Endothelial cell of umbilical vein (primary cell): Measurements from ENCODE around the gene AVL9. TPM values are rescaled to one million over a fixed set of nuclear protein-coding genes. Genes with fewer than 3 reads are reported as not detected.

Experiments used
- BruUV-seq: library from RNA; stranded (reverse); fragments of 400-500 nt; replicated peaks from 2 replicates; lab custom pipeline; 2021; lab: Mats Ljungman, UMichigan
- CTCF ChIA-PET: fragments of 300-600, 350-600 bp; sonication (Branson Sonifier 250); formaldehyde crosslinking; loops from one replicate; lab custom pipeline; 2021; ENCODE audit warnings: antibody characterized with exemption, inconsistent platforms; lab: Charles Lee
- POLR2A ChIA-PET: fragments of 300-600, 350-600 bp; sonication (Branson Sonifier 250); formaldehyde crosslinking; loops from one replicate; lab custom pipeline; 2021; ENCODE audit warnings: antibody characterized with exemption, inconsistent platforms; lab: Charles Lee
- DNase-seq: peaks from one replicate; pipeline ENCODE4 v3.0.0-alpha.2; 2011; ENCODE audit warnings: low read depth, low spot score
- FAIRE-seq: peaks from 2 replicates; lab custom pipeline; 2011; peaks lifted over from hg19 to GRCh38; lab: Jason Lieb, UNC
- H2AFZ ChIP-seq: 2 replicates; pipeline ENCODE4 v1.6.0; 2012; ENCODE audit warnings: low read depth, low read length, control low read depth, inconsistent platforms
- H3K27ac ChIP-seq: 2 replicates; pipeline ENCODE4 v1.5.1; 2011; ENCODE audit warnings: low read depth, mild to moderate bottlenecking, control low read depth, low read length, moderate library complexity; ENCODE audit not compliant: insufficient read depth
- H3K27me3 ChIP-seq, 2 experiments: 2 replicates each; pipeline versions ENCODE4 v1.6.0 to v1.6.1; 2011; ENCODE audit warnings: low read length in 2 of 2, mixed read lengths in 1 of 2; ENCODE audit not compliant: control insufficient read depth in 2 of 2, insufficient read depth in 2 of 2
- H3K36me3 ChIP-seq, 2 experiments: 2 replicates in 1 of 2; 3 replicates in 1 of 2; pipeline ENCODE4 v1.5.1; 2011; ENCODE audit warnings: low read length in 2 of 2, mild to moderate bottlenecking in 1 of 2, moderate library complexity in 1 of 2; ENCODE audit not compliant: control insufficient read depth in 2 of 2, insufficient read depth in 2 of 2; ENCODE audit errors: extremely low read depth in 1 of 2
- H3K4me1 ChIP-seq: 3 replicates; pipeline ENCODE4 v1.5.1; 2011; ENCODE audit warnings: mild to moderate bottlenecking, low read length; ENCODE audit not compliant: control insufficient read depth, insufficient read depth; ENCODE audit errors: extremely low read depth
- H3K4me2 ChIP-seq: 2 replicates; pipeline ENCODE4 v1.6.1; 2011; ENCODE audit warnings: low read length, control low read depth, mixed read lengths; ENCODE audit not compliant: insufficient read depth
- H3K4me3 ChIP-seq, 3 experiments: fragments of 200-600 bp in 1 of 3; sonication (generic), shearing (Covaris generic) in 1 of 3; replicated peaks in 1 of 3; 2 replicates each; pipeline ENCODE4 v1.5.1; 2011 to 2016; ENCODE audit warnings: control low read depth in 3 of 3, low read length in 3 of 3, mild to moderate bottlenecking in 2 of 3, inconsistent platforms in 1 of 3, low read depth in 1 of 3, moderate library complexity in 1 of 3; ENCODE audit not compliant: insufficient read depth in 1 of 3
- H3K79me2 ChIP-seq: 2 replicates; pipeline ENCODE4 v1.6.0; 2012; ENCODE audit warnings: low read length, inconsistent platforms; ENCODE audit not compliant: control insufficient read depth, insufficient read depth
- H3K9ac ChIP-seq: replicated peaks from 2 replicates; pipeline ENCODE3; 2011; ENCODE audit warnings: low read length, control low read depth; ENCODE audit not compliant: insufficient read depth; ENCODE audit errors: extremely low read depth
- H3K9me1 ChIP-seq: replicated peaks from 3 replicates; pipeline ENCODE4 v1.6.0; 2011; ENCODE audit warnings: mild to moderate bottlenecking, low read length; ENCODE audit not compliant: control insufficient read depth, insufficient read depth; ENCODE audit errors: extremely low read depth
- H3K9me3 ChIP-seq: replicated peaks from 2 replicates; pipeline ENCODE4 v1.5.1; 2012; ENCODE audit warnings: low read length, inconsistent platforms; ENCODE audit not compliant: control insufficient read depth, insufficient read depth
- H4K20me1 ChIP-seq: replicated peaks from 2 replicates; pipeline ENCODE3; 2011; ENCODE audit warnings: mild to moderate bottlenecking, low read length; ENCODE audit not compliant: control insufficient read depth, insufficient read depth; ENCODE audit errors: extremely low read depth
- CTCF ChIP-seq, 2 donors: IDR thresholded peaks; 1 replicate in 1 of 2; 2 replicates in 1 of 2; pipeline ENCODE4 v1.5.1; 2011; ENCODE audit warnings: low read length in 2 of 2, mild to moderate bottlenecking in 2 of 2, moderate library complexity in 2 of 2, control low read depth in 1 of 2, inconsistent platforms in 1 of 2, low read depth in 1 of 2; ENCODE audit not compliant: insufficient read depth in 1 of 2; ENCODE audit errors: extremely low read depth in 1 of 2
- EZH2 ChIP-seq: IDR thresholded peaks from 2 replicates; pipeline ENCODE4 v1.6.1; 2012; ENCODE audit warnings: borderline replicate concordance, low read depth, mild to moderate bottlenecking, moderate library complexity, low read length, inconsistent platforms; ENCODE audit not compliant: severe bottlenecking
- FOS ChIP-seq: IDR thresholded peaks from 2 replicates; pipeline ENCODE4 v1.6.1; 2011; ENCODE audit warnings: mild to moderate bottlenecking, low read length, moderate library complexity, borderline replicate concordance; ENCODE audit not compliant: insufficient read depth
- GATA2 ChIP-seq: IDR thresholded peaks from 2 replicates; pipeline ENCODE4 v1.7.0; 2011; ENCODE audit warnings: low read depth, mild to moderate bottlenecking, moderate library complexity, mixed read lengths, low read length; ENCODE audit not compliant: insufficient read length, insufficient read depth
- JUN ChIP-seq: IDR thresholded peaks from 2 replicates; pipeline ENCODE4 v1.6.1; 2011; ENCODE audit warnings: borderline replicate concordance, low read depth; ENCODE audit not compliant: insufficient read length, insufficient read depth
- MAX ChIP-seq: IDR thresholded peaks from 2 replicates; pipeline ENCODE4 v1.6.1; 2011; ENCODE audit not compliant: insufficient read depth, insufficient read length
- MYC ChIP-seq: IDR thresholded peaks from one replicate; pipeline ENCODE4 v1.6.1; 2011; ENCODE audit warnings: mild to moderate bottlenecking, low read depth, low read length
- POLR2A ChIP-seq: IDR thresholded peaks from 2 replicates; pipeline ENCODE4 v1.6.1; 2012; ENCODE audit warnings: low read depth, mild to moderate bottlenecking, control low read depth, low read length
- POLR2AphosphoS5 ChIP-seq: IDR thresholded peaks from 2 replicates; pipeline ENCODE4 v1.6.1; 2012; ENCODE audit warnings: low read depth, mild to moderate bottlenecking, control low read depth, low read length, moderate library complexity; ENCODE audit not compliant: insufficient read depth
- dilution Hi-C: fragments of 300-500 bp; cut with MboI; formaldehyde crosslinking; loops from one replicate; pipeline ENCODE4 v1.15.0; 2019; ENCODE audit warnings: low sequenced_read_pairs; ENCODE audit not compliant: extremely low pct_ligation_motif_present
- intact Hi-C: fragments of 100-400 bp; cut with micrococcal nuclease; formaldehyde crosslinking; loops from one replicate; pipeline ENCODE4 v1.10.0; 2022
- polyA plus RNA-seq, 4 experiments: library from polyadenylated mRNA; depleted of rRNA in 3 of 4; stranded (reverse) in 3 of 4; unstranded in 1 of 4; fragments of >200 nt; gene quantifications; 2 replicates each; pipeline versions ENCODE4 v1.2.1 to v1.2.3, GENCODE V29; 2011 to 2012; ENCODE audit warnings: missing spikeins in 1 of 4
- total RNA-seq: library from RNA; stranded (reverse); gene quantifications from 2 replicates; pipeline ENCODE4 v1.2.3, GENCODE V29; 2021

The AVL9 gene
- total and polyA plus RNA-seq, 2 donors (not counting 3 experiments of a cell fraction or from before 2014, with no cell fraction given): 12.7 to 42.5 TPM

GRCh38 chr7:32489788-32490126 is 5.5 kb upstream of the AVL9 start:
- ChIA-PET CTCF (interaction anchor here (0.8 to 1.2 kb wide), 5 partner anchors 10 to 619 kb away, joined by 3 to 9 read pairs (median 3); no protein-coding TSS in a partner anchor), POLR2A (no interaction called here)
- Histone ChIP-seq H3K27ac (peak overlapping the region; percentile 34), H3K36me3 (peaks cover 0 to 5% of the 10 kb centered on the region in 2 experiments), H3K4me2 (peak overlapping the region; percentile 56), H3K4me3 (peak overlapping the region; percentile 19 to 86 (median 73)), H4K20me1 (no peaks in the 10 kb centered on the region), H2AFZ (peak overlapping the region; percentile 27), H3K79me2 (peaks cover 13% of the 10 kb centered on the region), H3K9me1 (no peaks in the 10 kb centered on the region), H3K27me3 (no peaks in the 10 kb centered on the region), H3K9me3 (no peaks in the 10 kb centered on the region), H3K4me1 (peaks cover 11% of the 10 kb centered on the region), H3K9ac (peak overlapping the region; percentile 57)
- no peak for DNase-seq
- no peak for TF ChIP-seq JUN
- TF ChIP-seq GATA2: no peak
- TF ChIP-seq POLR2AphosphoS5: no peak
- no peak for TF ChIP-seq MAX
- TF ChIP-seq CTCF (IDR thresholded peaks at IDR 0.05; ENCODE audit: extremely low read depth in 1 of 2, insufficient read depth in 1 of 2, low read depth in 1 of 2, low read length in 2 of 2): no peak
- TF ChIP-seq POLR2A: no peak
- no peak for TF ChIP-seq EZH2
- no peak for TF ChIP-seq FOS
- TF ChIP-seq MYC: no peak
- dilution Hi-C loops (no loop called here), intact Hi-C loops (loop anchor here (1.0 to 10.0 kb wide), 7 partner anchors 98 to 1235 kb away; partner anchors contain the start of genes KBTBD2 and NT5C3A)
- FAIRE-seq: no peak
- TSS peak; percentile 62 for BruUV-seq
